ENCODE results near the gene RFNG.
A peak's percentile ranks its signal among the peaks of the same experiment; 100 is the strongest.

The RFNG gene

GRCh38 chr17:82077617-82078358, 26.2 kb upstream of the RFNG start:
- DNase-seq = no peak

- no peak for DNase-seq
Observed at GRCh38 chr17:82076785-82077591, 25.4 kb upstream of the RFNG start.

DNA sequence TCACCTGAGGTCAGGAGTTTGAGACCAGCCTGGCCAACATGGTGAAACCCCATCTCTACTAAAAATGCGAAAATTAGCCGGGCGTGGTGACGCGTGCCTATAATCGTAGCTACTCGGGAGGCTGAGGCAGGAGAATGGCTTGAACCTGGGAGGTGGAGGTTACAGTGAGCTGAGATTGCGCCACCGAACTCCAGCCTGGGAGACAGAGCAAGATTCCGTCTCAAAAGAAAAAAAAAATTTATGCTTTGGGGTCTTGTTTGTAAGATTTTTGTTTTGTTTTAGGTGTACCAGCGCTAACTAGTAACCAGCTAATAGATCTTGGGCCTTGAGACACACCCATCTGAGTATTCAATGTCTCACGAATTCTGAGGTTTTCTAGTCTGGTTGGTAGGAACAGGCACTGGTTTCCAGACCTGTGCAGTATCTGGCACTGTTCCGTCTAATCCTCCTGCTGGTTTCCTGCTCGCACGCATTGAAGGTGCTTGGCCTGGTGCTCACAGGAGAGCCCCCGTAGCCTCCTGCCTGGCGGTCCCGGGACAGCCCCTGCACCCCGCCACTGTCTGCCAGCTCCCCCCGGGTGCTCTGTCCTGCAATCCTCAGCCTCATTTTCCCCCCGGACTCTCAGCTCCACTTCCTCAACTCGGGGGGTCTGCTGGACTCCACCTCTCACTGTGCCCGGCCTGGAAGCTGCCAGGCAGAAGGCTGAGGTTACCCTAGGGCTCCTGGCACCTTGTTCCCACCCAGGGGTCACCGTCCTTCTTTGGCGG, 24.6 kb upstream of the RFNG start:
- DNase-seq = no peak

DNA sequence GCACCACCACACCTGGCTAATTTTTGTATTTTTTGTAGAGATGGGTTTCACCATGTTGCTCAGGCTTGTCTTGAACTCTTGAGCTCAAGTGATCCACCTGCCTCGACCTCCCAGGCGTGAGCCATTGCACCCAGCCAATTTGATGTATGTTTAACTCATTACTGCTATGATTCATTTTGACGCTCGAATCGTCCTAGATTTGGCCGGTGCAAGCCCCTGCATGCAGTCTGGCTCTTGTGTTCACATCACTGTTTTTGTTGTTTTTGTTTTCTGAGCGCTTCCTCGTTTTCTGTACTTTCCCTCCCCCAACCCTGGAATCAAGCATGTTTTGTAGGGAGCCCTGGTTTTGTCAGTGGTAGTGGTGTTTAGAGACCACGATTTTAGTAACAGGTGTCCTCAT, 21.8 kb upstream of the RFNG start:
- DNase-seq = no peak

DNA sequence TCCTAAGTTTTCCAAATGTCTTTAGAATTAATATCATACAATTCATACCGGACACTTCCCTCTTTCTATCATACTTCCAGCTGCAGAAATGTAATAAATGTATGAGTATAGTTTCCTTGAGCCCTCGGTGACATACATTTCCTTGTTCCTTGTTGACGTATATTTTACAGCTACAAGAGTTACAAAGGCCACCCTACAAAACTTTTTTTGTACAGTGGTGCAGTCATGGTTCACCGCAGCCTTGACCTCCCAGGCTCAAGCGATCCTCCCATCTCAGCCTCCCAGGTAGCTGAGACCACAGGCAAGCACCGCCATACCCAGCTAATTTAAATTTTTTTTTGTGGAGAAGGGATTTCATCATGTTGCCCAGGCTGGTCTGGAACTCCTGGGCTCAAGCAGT, 21.2 kb upstream of the RFNG start:
- no peak for DNase-seq

DNA sequence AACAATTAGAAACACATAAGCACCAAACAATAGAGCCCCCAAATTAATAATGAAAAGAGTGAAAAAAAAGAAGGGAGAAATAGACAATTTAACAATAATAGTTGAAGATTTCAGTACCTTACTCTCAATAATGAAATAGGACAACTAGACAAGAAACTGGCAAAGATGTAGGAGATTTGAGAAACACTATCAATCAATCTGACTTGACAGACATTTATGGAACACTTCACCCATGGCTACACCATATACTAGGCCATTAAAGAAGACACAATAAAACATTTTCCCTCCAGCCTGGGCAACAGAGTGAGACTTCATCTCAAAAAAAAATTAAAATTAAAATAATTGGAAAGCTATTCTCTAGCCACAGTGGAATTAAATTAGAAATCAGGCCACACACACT, 19.0 kb upstream of the RFNG start:
- DNase-seq = no peak

DNA sequence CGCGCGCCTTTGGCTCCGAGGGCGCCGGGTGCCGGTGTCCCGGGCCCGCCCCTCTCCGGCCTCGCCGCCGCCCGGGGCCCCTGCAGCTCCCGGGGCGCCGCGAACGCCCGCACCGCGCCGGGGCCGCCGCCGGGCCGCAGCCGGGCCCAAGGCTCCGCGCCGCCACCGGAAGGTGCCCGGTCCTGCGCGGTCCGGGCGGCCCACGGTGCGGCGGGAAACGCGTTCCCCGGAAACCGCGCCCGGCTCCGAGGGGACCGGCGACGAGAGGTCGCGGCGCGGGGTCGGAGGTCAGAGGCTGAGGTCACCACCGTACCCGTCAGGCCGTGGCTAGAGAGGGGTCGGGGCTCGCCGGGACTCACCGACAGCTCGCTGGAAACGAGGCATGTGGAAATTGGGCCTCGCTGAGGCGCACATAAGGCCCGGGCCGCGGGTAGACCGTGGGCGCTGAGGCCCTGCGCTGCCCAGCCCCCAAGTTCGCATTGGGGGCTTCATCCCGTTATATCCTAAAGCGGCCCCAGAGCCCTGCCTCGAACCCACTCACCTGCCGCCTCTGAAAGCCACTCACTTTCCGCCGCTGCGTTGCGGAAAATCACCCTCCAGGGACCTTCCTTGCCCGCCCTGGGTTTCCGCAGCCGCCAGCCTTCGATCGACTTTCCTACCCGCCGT, 14.2 kb upstream of the RFNG start, which contains the start of gene DUS1L:
Gene DUS1L, minus strand, starts transcription at position 167 of the 666 bp plus-strand sequence. CDS start 745 bp downstream, outside the sequence.
- peak; percentile 57 to 79 for DNase-seq

- no peak for DNase-seq
Observed at GRCh38 chr17:82065193-82065637, 13.6 kb upstream of the RFNG start.

- no peak for DNase-seq
Observed at GRCh38 chr17:82064433-82065192, 13.0 kb upstream of the RFNG start.

DNA sequence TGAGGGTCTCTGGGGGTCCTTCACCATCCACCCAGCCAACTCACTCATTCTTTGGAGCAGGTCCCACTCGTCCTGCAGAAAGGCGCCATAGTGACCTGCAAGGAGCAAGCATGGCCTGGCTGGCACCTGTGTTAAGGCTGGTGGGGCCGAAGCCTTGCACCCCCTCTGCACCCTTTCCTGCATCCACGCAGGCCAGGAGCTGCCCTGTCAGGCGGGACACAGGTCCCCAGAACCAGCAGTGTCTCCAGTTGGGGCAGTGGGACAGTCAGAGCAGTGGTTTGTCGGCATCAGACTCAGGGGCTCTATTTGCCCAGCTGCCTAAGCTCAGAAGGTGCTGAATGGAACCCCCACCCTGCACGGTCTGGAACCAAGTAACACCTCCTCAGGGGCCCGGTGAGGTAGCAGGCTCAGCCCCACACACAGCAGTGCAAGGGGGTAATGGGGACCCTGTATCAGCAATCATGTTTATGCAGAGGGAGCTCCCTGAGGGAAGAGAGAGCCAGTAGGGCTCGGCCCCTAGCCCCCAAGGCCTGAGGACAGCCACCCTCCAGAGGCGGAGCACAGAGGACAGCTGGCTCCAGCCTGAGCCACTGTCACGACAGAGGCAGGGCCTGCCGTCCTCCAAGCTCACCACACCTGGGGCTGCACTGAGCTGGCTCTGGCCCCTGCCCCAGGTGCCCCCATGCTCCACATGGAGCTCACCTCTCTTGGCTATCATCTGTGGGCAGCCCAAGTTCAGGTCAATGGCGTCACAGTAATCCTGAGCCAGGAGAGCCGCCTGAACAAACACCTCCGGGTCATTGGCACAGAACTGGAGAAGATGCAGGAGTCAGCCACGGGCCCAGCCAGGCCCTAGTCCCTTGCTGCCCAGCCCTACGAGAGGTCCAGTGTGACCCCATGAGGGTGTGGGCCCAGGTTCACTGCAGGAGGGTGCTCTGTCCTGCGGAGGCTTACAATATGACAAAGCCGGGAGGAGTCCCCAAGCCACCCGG, 12.1 kb upstream of the RFNG start:
- no peak for DNase-seq

DNA sequence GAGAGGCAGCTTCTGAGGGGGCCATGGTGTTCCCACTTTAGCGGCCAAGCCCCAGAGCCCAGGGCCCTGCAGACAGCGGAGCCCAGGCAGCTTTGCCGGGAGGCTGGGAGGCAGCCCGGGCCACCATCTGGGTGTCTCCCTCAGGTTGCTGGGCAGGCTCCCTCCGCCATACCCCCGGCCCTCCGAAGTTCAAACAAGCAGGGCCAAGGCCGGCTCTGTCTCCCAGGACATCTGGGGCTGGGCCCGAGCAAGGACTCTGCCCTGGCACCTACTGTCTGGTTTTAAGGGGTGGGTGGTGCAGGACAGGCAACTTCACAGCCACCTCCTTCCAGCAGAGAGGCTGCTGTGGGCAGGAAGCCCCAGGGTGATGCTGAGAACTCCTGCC, 11.4 kb upstream of the RFNG start:
- DNase-seq = no peak

DNA sequence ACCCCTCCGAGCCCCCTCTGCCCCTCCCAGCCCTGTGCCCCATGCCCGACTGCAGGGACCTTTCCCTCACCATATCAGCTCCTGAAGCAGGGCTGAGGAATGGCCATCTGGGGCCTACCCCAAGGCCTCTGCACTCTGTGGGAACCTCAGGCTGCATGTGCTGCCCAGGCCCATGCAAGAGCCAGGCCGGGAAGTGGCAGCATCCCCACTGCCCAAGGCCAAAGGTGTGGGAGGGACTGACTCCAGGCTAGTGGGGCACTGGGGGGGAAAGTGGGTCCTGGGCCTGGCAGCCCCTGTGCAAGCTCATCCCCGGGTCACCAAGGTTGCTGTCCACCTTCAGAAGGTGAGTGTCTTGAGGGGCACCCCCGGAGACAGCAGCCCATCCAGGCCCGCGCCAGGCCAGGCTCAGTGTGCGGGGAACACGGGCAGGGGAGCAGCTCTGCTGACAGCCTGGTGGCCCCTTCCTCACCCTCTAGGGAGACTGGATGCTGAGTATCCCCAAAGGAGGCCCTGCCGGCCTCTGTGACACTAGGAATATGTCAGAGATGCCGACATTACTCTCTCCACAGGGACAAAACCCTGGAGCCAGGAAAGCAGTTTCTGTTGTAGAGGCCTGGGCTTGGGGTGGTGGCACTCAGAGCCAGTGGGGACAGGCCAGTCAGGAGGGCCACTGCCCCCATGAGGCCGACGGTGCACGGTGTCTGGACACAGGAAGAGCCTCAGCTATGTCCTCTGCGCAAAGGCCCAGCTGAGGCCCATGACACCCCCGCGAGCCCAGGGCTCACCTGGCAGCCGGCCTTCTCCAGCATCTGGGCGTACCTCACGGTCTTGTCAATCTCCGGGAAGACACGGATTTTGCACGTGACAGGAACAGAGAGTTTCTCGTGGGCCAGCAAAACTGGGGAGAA, 10.7 kb upstream of the RFNG start:
- no peak for DNase-seq

DNA sequence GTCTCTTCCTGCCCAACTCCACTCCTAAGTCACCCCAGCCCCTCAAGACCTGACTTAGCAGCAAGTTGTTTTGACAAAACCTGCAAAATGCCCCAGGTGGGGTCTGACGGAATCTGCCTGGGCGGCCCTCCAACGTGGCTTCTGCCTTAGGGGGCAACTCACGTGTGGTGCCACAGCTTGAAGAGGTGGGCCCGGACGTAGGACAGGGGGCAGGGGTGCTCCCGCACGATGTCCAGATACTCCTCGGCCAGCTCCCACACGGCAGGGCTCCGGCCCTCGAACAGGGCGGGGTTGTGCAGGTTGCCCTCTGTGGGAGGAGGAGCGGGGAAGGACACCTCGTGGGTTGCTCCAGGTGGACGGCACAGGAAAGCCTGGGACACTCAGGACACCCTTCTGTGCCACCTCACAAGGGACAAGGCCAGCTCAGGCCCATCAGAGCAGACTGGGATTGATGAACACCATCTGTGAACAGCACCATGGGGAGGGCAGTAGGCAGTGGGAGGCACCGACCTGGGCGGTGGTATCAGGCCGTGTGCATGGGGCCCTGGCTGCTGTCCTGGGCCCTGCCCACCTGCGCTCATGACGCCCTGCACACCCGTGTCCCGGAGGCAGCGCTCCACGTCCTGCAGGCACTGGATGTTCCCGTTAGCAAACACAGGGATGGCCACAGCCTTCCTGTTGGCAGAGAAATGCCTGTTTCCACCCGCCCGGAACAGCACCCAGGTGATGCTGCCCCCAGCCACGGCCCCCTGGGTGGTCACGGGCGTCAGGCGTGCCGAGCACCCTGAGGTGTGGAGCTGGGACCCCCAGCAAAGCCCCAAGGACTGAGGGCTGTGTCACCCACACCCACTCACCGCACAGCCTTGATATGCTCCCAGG, 9.7 kb upstream of the RFNG start:
- no peak for DNase-seq

GRCh38 chr17:82060614-82061013, 9.0 kb upstream of the RFNG start:
- DNase-seq = no peak

- no peak for DNase-seq
Observed at GRCh38 chr17:82060001-82060380, 8.4 kb upstream of the RFNG start.

DNA sequence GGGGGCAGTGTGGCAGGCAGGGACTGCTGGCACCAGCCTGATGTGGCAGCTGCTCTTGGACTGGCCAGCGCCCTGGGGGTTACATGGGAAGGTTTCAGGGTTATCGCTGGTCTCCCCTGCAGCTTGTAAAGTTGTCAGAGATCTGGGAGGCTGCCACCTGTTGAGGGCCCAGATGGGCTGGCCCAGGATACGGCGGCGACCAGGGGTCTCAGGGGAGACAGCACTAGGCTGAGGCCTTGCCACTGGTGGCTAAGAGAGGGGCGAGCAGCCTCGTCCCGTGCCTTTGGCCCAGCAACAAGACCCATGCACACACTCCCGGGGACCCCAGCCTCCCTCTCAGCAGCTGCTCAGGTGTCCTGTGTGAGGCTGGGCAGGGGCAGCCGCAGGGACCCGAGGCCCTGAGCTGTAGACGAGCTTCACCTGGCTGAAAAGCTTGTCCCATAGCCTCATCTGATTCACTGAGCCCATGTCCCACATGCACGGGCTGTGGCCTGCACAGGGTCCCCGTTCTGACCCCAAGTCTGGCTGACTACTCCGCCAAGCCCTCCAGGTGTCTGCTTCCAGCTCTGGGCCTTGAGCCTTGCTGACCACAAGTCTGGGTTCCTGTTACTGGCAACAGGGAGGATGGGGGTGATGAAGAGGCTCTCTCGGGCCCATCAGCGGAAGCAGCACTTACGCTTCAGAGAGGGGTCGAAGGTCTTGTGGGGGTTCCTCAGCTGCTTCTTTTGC, 7.8 kb upstream of the RFNG start:
- DNase-seq = no peak

GRCh38 chr17:82058855-82059249, 7.2 kb upstream of the RFNG start:
- no peak for DNase-seq
